ENCODE data around the gene TEX54.

The TEX54 gene

GRCh38 chr11:62804310-62805075 lies 28.1 kb downstream of the TEX54 start:
- peak overlapping the region; percentile 91 for H3K4me3 ChIP-seq (ENCODE audit: low read depth, low read length)
- TF ChIP-seq, protein P1, sequence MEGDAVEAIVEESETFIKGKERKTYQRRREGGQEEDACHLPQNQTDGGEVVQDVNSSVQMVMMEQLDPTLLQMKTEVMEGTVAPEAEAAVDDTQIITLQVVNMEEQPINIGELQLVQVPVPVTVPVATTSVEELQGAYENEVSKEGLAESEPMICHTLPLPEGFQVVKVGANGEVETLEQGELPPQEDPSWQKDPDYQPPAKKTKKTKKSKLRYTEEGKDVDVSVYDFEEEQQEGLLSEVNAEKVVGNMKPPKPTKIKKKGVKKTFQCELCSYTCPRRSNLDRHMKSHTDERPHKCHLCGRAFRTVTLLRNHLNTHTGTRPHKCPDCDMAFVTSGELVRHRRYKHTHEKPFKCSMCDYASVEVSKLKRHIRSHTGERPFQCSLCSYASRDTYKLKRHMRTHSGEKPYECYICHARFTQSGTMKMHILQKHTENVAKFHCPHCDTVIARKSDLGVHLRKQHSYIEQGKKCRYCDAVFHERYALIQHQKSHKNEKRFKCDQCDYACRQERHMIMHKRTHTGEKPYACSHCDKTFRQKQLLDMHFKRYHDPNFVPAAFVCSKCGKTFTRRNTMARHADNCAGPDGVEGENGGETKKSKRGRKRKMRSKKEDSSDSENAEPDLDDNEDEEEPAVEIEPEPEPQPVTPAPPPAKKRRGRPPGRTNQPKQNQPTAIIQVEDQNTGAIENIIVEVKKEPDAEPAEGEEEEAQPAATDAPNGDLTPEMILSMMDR (conservative IDR thresholded peaks at IDR 0.05; ENCODE audit: low read depth, low read length): no peak
- DNase-seq (ENCODE audit: low read depth): peak; percentile 73

DNA sequence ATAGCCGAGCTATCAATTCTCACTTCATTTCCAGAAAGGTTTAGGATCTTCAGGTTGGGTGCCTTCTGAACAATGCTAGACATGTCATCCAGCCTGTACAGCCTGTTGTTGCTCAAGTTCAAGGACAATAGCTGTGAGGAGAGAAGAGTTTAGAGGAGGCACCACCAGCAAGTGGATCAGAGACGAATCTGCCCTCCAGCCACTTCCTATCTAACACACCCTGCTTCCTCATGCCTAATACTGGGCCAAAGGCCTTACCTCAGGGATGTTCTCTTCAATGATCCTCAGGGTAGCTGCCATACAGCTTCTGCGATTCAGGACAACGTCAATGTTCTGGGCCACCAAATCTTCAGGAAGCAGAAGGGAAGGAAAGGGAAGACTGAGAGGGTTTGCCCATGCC lies 31.6 kb downstream of the TEX54 start:
- no peak for DNase-seq (ENCODE audit: low read depth)
- no peak overlapping the region for H3K4me3 ChIP-seq (ENCODE audit: low read depth, low read length)
- TF ChIP-seq, protein P1 (conservative IDR thresholded peaks at IDR 0.05; ENCODE audit: low read depth, low read length): no peak

GRCh38 chr11:62799486-62799885 lies 33.2 kb downstream of the TEX54 start:
- TF ChIP-seq, protein P1 (conservative IDR thresholded peaks at IDR 0.05; ENCODE audit: low read depth, low read length): no peak
- no peak overlapping the region for H3K4me3 ChIP-seq (ENCODE audit: low read depth, low read length)
- no peak for DNase-seq (ENCODE audit: low read depth)

- TF ChIP-seq, protein P1 (conservative IDR thresholded peaks at IDR 0.05; ENCODE audit: low read depth, low read length): no peak
- H3K4me3 ChIP-seq (ENCODE audit: low read depth, low read length): no peak overlapping the region
- no peak for DNase-seq (ENCODE audit: low read depth)
Observed at GRCh38 chr11:62796281-62796680, 36.4 kb downstream of the TEX54 start.

- H3K4me3 ChIP-seq (ENCODE audit: low read depth, low read length): no peak overlapping the region
- TF ChIP-seq, protein P1 (conservative IDR thresholded peaks at IDR 0.05; ENCODE audit: low read depth, low read length): no peak
- DNase-seq (ENCODE audit: low read depth): no peak
Observed at GRCh38 chr11:62794201-62794775, 38.4 kb downstream of the TEX54 start.

GRCh38 chr11:62792202-62792575 lies 40.5 kb downstream of the TEX54 start:
- no peak for DNase-seq (ENCODE audit: low read depth)
- TF ChIP-seq, protein P1 (conservative IDR thresholded peaks at IDR 0.05; ENCODE audit: low read depth, low read length): no peak
- H3K4me3 ChIP-seq (ENCODE audit: low read depth, low read length): no peak overlapping the region
